HEK293 (cell line): ENCODE data around the gene WNT4.

Experiments
- CTCF ChIP-seq: fragments of 450-650 bp; formaldehyde crosslinking; IDR thresholded peaks from 2 replicates; pipeline ENCODE4 v1.5.1; 2016; ENCODE audit warnings: missing biosample characterization, missing genetic modification characterization
- PATZ1 ChIP-seq: fragments of 450-650 bp; formaldehyde crosslinking; IDR thresholded peaks from 2 replicates; pipeline ENCODE4 v1.5.1; 2016; ENCODE audit warnings: missing biosample characterization, missing genetic modification characterization
- ZNF366 ChIP-seq: fragments of 450-650 bp; formaldehyde crosslinking; conservative IDR thresholded peaks from 2 replicates; pipeline ENCODE4 v1.5.1; 2016; ENCODE audit warnings: missing biosample characterization, missing genetic modification characterization

- no peak for TF ChIP-seq PATZ1
- no peak for TF ChIP-seq ZNF366
- TF ChIP-seq CTCF (tag by site-specific recombination): no peak
These were observed 42.2 kb upstream of the WNT4 start for GRCh38 chr1:22184892-22185612.
